Effector memory CD4-positive, alpha-beta T cell (primary cell): ENCODE data around the gene CHP1.
"Not testable (repeated sequence)": the region's sequence is repeated elsewhere in the genome, so short reads cannot be mapped to it uniquely, and the experiment has no call there.

Experiments
- DNase-seq, 3 donors: peaks; one replicate each; pipeline ENCODE4 v3.0.0-alpha.2; 2020
- H3K27ac ChIP-seq: 2 replicates; pipeline ENCODE4 v1.7.0; 2013; ENCODE audit warnings: mild to moderate bottlenecking, low read length, moderate library complexity; ENCODE audit not compliant: insufficient read depth, poor library complexity, severe bottlenecking
- H3K27me3 ChIP-seq: replicated peaks from 2 replicates; pipeline ENCODE4 v1.7.0; 2013; ENCODE audit warnings: mild to moderate bottlenecking, low read length; ENCODE audit not compliant: insufficient read depth, control insufficient read depth, poor library complexity, severe bottlenecking
- H3K36me3 ChIP-seq: 2 replicates; pipeline ENCODE4 v1.7.0; 2013; ENCODE audit warnings: mild to moderate bottlenecking, low read length, moderate library complexity; ENCODE audit not compliant: control insufficient read depth, insufficient read depth
- H3K4me1 ChIP-seq: 2 replicates; pipeline ENCODE4 v1.7.0; 2013; ENCODE audit warnings: low read length, mild to moderate bottlenecking; ENCODE audit not compliant: control insufficient read depth, insufficient read depth, poor library complexity, severe bottlenecking
- H3K4me3 ChIP-seq: 2 replicates; pipeline ENCODE4 v1.7.0; 2013; ENCODE audit warnings: low read length, low read depth, mild to moderate bottlenecking; ENCODE audit not compliant: insufficient read depth, poor library complexity, severe bottlenecking
- H3K9me3 ChIP-seq: 2 replicates; pipeline ENCODE4 v1.7.0; 2013; ENCODE audit warnings: mild to moderate bottlenecking, low read length, moderate library complexity; ENCODE audit not compliant: control insufficient read depth

CHP1 gene

GRCh38 chr15:41254560-41254959 lies 23.5 kb downstream of the CHP1 start:
- Histone ChIP-seq H3K36me3 (peaks cover 13% of the 10 kb centered on the region), H3K9me3 (no peaks in the 10 kb centered on the region), H3K27me3 (no peaks in the 10 kb centered on the region), H3K27ac (no peak overlapping the region), H3K4me3 (no peak overlapping the region), H3K4me1 (no peaks in the 10 kb centered on the region)
- no peak for DNase-seq

DNA sequence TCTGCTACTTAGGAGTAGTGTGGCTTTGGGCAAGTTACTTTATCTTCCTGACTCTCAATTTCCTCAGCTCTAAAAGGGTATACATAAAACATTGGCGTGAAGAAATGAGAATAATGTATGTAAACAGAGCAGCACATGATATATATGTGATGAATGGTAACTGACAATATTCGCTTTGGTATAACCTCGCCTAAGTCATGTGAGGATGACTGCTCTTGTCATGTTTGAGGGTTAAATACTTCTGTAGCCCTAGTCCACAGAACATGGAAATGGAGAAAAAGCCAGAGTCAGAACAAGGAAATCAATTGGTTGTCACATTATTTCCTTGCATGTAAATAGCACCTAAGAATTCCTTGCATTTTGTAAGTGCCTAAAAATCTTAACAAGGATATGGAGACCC lies 25.0 kb downstream of the CHP1 start:
- Histone ChIP-seq H3K4me1 (no peaks in the 10 kb centered on the region), H3K36me3 (peaks cover 14% of the 10 kb centered on the region)

DNA sequence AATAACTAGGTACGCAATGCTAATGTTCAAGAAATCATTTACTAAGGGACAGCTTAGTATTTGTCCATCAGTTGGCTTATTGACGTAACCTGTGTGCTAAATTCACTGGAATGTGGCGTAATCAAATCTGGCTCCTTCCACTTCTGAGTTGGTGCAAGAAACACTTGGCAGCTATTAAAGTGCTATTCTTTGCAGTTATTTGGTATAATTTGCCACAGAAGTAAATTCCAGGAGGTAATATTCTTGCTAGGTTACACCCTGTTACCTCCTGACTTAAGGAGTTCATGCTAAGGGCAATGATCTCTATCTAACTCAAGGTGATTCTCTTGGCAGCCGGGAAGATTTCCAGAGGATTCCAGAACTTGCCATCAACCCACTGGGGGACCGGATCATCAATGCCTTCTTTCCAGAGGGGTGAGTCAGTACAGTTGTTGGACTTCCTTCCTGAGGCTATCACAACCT lies 25.5 kb downstream of the CHP1 start:
- Histone ChIP-seq H3K9me3 (no peaks in the 10 kb centered on the region), H3K27ac (no peak overlapping the region)
- DNase-seq, result no peak

More for the DNA sequence above, 25.0 kb downstream of the CHP1 start:
- Histone ChIP-seq H3K27ac (no peak overlapping the region), H3K27me3 (no peaks in the 10 kb centered on the region), H3K9me3 (no peaks in the 10 kb centered on the region), H3K4me3 (no peak overlapping the region)
- no peak for DNase-seq

DNA sequence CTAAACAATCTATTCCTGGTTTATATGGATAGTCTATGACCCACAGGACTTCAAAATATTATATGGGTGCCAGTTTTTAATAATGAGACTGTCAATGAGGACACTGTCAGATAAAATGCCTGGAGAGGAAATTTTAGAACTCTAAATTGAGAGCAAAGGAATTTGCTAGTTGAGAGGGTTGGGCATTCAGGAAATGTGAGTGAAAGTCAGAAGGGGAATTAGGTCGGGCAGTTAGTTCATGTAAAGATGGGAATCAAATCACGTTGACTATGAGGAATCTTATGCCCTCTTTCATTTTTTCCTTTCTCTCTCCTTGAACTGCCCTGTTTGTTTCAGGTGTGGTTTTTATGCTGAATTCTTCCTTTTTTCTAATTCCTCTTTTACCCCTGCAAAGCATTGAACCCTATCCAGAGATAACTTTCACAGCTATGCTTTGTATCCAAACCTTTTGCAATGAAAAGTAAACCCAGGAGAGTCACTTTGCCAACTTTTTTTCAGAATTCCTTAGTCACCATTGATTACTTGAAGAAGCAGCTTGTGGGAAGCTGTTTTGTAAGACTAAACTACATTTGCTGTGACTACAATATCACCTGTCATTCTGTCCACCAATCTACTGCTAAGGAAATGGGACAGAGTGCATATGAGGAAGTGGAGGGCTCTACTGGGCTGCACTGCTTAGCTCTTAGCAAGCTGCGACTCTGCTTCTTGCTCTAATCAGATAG lies 27.8 kb downstream of the CHP1 start:
- no peak for DNase-seq
- no peak overlapping the region for H3K27ac ChIP-seq
- H3K9me3 ChIP-seq, result no peaks in the 10 kb centered on the region
- no peaks in the 10 kb centered on the region for H3K4me1 ChIP-seq
- no peaks in the 10 kb centered on the region for H3K27me3 ChIP-seq
- H3K36me3 ChIP-seq, result peaks cover 13% of the 10 kb centered on the region
- no peak overlapping the region for H3K4me3 ChIP-seq

More for the DNA sequence above, 25.5 kb downstream of the CHP1 start:
- Histone ChIP-seq H3K4me1 (no peaks in the 10 kb centered on the region), H3K4me3 (no peak overlapping the region), H3K36me3 (peaks cover 14% of the 10 kb centered on the region), H3K27me3 (no peaks in the 10 kb centered on the region)

DNA sequence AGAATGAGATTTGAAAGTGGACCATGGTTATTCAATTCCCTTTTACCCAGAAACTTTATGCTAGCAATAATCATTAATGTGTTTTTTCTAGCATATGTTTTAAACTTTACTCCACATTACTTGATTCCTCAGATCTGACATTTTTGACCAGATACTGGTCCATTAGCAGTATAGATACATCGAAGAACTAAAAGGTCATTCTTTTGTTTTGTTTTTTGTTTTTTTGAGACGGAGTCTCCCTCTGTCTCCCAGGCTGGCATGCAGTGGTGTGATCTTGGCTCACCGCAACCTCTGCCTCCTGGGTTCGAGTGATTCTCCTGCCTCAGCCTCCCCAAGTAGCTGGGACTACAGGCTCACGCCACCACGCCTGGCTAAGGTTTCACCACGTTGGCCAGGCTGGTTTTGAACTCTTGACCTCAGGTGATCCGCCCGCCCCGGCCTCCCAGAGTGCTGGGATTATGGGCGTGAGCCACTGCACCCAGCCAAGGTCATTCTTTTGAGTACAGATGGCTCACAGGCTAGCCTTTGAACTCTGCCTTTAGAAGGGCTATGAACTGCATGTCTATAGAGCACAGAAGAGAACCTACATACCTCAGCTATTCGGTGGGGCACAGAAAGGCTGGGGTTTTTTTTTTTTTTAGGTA lies 28.6 kb downstream of the CHP1 start:
- DNase-seq, result no peak
- Histone ChIP-seq H3K36me3 (peaks cover 7% of the 10 kb centered on the region), H3K27me3 (no peaks in the 10 kb centered on the region), H3K27ac (no peak overlapping the region), H3K9me3 (no peaks in the 10 kb centered on the region), H3K4me3 (no peak overlapping the region), H3K4me1 (no peaks in the 10 kb centered on the region)

- H3K4me1 ChIP-seq, H3K27ac ChIP-seq, H3K36me3 ChIP-seq, H3K4me3 ChIP-seq, H3K27me3 ChIP-seq, DNase-seq, H3K9me3 ChIP-seq: not testable (repeated sequence)
Observed at GRCh38 chr15:41260924-41261323, 29.9 kb downstream of the CHP1 start.

GRCh38 chr15:41262571-41262970 lies 31.5 kb downstream of the CHP1 start:
- Histone ChIP-seq H3K27me3 (no peaks in the 10 kb centered on the region), H3K9me3 (no peaks in the 10 kb centered on the region), H3K4me1 (no peaks in the 10 kb centered on the region), H3K27ac (no peak overlapping the region), H3K4me3 (no peak overlapping the region), H3K36me3 (peaks cover 6% of the 10 kb centered on the region)
- DNase-seq, result no peak

DNA sequence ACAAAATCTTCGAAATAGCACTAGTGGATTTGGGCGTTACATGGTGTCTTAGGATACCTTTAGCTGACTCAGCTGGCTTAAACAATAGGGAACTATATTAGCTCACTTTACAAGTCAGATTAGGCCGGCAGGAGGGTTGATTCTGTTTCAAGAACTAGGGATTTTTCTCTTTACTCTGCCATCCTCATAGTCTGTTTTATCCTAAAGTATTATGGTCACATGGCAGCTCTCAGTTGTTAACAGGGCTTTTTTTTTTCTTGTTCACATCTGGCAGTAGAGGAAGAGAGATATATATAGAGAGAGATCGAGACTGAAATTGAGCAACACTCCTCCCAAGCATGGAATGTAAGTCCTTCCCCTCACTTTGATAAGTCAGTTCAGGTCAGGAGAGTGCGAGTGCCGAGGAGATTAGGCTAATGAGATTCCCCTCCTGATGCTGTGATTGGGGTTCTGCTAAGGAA lies 32.9 kb downstream of the CHP1 start:
- H3K4me3 ChIP-seq, result no peak overlapping the region
- no peaks in the 10 kb centered on the region for H3K9me3 ChIP-seq
- DNase-seq, result no peak
- peaks cover 6% of the 10 kb centered on the region for H3K36me3 ChIP-seq
- no peaks in the 10 kb centered on the region for H3K27me3 ChIP-seq
- no peaks in the 10 kb centered on the region for H3K4me1 ChIP-seq
- no peak overlapping the region for H3K27ac ChIP-seq

DNA sequence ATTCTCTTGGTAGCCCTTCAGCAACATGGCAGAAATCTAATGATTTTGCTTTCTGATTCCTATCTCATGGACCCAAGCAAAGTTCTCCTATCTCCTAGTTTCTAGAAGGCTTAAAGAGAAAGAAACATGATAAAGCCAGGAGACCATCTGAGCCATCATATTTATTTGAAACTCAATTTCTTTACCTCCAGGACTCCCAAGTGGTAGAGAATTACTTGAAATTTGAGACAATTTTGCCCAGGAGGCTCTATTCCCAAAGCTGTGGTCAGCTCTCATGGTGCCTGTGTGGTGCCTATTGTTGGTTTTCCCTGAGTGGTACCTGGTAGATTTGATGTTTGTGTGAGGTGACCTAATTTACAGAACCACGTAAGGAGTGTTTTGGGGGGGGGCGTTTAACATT lies 38.8 kb downstream of the CHP1 start:
- no peaks in the 10 kb centered on the region for H3K36me3 ChIP-seq
- no peaks in the 10 kb centered on the region for H3K9me3 ChIP-seq

GRCh38 chr15:41276831-41277230 lies 45.8 kb downstream of the CHP1 start:
- Histone ChIP-seq H3K4me1 (no peaks in the 10 kb centered on the region), H3K9me3 (no peaks in the 10 kb centered on the region), H3K36me3 (peaks cover 5% of the 10 kb centered on the region), H3K27me3 (no peaks in the 10 kb centered on the region), H3K27ac (no peak overlapping the region), H3K4me3 (no peak overlapping the region)
- DNase-seq, result no peak

More for the DNA sequence above, 38.8 kb downstream of the CHP1 start:
- H3K27ac ChIP-seq, result no peak overlapping the region
- no peak overlapping the region for H3K4me3 ChIP-seq
- no peaks in the 10 kb centered on the region for H3K4me1 ChIP-seq
- DNase-seq, result no peak
- no peaks in the 10 kb centered on the region for H3K27me3 ChIP-seq
